GM19452 (cell line): Measurements from ENCODE around the gene TBL1X.
"Not testable (repeated sequence)": the region's sequence is repeated elsewhere in the genome, so short reads cannot be mapped to it uniquely, and the experiment has no call there.

Experiments used
- ATAC-seq: cut with Tn5 transposase; IDR thresholded peaks from one replicate; pipeline ENCODE4 v1.9.1; 2021; ENCODE audit not compliant: unreplicated experiment

TBL1X gene

DNA sequence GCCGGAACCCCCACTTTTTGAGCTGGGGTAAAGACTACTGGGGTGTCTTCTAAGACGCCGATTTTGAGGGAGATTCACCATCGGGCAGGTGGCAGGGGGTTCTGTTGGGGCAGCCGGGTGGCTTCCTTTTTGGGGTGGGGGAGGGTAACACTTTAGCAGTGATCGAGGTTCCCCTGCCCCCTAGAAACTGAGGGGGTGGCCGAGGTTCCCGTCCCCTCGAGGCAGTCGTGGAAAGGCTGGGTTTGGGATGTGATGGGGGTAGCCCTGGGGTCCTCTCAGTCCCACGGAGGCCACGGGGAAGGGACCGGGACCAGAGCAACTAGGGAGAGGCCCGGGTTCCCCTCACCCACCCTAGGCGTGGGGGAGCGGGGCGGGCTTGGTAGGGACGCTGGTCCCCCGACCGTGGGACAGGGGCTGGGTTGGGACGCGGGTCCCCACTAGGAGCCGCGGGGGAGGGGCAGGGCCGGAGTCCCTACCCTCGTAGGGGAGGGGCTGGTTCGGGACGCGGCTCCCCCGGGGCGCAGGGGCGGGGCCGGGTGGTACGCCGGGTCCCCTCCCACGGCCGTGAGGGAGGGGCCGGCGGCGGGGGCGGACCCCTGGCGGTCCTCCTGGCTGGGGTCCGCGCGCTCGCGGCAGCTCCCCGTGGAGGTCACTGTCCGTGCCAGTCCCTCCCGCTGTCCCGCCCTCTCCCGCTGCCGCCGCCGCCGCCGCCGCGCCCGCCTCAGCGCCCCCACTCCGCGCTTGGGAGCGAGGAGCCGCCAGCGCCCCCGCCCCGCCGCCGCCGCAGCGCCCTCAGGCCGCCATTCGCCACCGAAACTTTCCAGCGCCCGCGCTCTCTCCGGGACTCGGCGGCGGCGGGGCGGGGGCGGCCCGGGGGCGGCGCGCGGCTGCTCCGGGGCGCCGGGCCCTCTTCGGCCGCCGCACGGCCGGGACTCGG is at the start of gene TBL1X:
TBL1X (plus strand) TSS at position 624 of the 937 bp plus-strand sequence. CDS start 188,529 bp downstream, outside the sequence.
- ATAC-seq = peak; percentile 41

DNA sequence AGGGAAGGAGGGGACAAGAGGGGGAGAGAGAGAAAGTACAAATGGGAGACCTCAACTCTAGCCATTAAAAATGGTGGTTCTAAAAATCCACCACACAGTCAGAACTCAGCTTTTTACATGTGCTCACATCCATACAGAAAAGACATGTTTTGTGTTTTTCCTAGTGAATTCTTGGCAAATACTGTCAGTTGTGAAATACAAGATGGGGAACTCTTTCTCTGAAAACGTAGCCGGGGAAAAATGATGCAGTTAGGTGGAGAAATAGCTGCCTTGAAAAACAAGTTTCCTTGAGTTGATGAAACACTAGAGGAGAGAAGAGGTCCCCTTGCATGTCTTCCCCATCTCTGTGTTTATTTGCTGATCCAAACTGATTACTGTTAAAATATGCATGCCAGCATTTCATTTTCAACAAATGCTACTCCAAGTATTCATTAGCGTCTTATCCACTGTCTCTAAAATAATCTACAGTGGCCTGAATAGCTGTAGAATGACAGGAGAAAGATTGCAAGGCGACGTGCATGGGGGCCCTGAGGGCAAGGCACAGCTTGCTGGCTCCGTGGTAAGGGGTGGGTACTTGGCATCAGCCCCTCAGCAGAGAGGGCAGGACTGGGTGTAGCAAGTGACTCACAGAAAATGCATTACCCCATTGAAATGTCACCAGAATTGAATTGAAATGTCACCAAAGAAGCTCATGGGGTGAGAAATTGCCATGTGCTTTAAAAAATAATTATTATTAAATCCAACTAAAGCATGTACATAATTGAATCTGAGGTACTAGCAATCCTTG is 48.1 kb upstream of the TBL1X start:
- no peak for ATAC-seq

DNA sequence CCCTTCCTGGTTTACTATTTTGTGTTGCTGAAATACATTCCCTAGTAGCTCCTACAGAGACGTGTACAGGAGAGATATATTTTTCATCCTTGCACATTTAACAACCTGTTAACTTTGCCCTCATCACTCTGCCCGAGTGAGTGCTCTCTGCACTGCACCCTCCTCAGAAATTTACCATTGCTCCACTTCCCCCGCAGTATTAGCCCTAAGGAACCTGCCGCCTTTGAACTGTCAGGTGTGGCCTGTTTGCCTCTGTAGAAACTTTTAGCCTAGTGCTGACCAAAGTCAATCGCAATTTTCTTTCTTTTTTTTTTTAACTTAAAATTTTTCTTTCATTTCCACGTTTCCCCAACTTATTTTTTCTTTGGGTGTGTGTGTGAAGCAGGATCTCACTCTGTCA is 46.6 kb upstream of the TBL1X start:
- no peak for ATAC-seq

DNA sequence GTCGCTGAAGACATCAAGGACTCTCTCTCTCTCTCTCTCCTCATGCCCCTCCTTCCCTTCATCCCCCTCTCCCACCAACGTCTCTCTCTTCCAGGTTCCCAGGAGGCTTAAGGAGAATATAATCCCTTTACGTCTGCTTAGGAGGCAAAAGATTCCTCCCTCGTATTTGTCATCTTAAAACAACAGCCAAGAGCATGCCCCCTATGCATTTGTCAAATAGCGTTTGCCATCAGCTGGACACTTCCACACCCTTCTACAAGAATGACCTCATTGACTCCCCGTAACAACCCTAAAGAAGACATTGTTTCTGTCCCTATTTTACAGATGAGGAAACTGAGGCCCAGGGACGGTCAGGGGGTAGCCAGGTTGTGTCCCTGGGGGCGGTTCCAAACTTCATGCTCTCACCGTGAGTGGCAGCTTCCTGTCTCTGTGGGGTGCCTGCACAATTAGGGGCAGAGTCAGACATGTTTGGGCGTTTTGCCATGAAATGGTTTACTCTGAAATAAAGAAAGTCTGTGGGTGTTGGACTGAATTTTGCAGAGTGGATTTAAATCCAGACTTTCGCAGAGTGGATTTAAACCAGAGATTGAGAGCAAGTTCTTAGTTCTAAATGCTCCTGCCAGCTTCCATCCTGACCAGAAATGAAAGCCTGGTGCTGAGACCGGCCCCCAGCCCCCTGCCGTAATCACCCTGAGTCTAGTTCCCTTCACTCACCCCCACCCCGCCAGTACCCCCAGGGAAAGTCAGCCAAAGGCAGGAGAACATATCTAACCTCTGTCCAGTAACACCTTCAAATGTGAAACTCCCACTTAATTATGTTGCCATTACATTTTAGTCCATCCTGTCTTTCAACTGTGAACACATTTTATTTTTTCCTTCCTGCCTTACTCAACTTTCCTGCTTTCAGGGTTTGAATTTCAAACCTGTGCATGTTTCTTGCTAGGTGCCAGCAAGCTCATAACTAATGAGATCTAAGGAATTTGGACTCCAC is 44.3 kb upstream of the TBL1X start:
- no peak for ATAC-seq

DNA sequence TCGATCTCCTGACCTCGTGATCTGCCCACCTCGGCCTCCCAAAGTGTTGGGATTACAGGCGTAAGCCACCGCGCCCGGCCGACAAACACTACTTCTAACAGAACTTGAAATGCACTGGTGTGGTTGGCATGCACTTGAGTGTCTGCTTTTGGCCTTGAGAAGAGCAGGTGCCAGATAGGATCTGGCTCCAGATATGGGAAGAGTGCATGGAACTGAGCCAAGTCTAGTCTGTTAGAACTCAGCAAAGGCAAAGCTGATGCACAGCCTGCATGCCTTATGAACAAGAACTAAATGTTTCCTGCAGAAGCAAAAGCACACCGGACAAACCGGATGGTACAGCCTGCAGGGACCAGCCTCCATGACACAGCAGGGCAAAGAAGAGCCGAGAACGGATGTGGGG is 35.1 kb upstream of the TBL1X start:
- no peak for ATAC-seq

DNA sequence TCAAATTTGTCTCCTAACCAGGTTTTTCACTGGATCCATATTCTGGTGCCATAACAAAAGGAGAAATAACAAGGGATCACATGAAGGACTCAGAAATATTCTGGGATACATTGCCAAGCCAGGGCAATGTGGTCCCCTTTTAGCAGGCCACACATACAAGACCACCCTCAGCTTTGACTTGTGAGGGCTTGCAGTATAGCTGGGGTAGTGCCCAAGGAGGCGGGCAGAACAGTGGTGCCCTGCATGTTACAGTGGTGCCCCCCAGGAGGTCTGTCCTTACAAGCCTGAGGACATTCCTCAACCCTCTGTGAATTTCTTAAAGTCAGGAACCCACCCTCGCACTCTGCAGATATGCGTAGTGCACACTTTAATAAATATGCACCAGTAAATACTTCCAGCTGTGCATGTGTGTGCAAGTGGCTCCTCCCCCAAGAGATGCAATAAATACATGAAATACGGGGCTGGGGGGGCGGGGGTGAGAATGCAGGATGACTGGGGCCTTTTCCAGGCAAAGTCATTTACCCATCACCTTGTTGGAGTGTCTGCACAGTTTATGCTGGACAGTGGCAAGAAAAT is 34.4 kb upstream of the TBL1X start:
- ATAC-seq = no peak

DNA sequence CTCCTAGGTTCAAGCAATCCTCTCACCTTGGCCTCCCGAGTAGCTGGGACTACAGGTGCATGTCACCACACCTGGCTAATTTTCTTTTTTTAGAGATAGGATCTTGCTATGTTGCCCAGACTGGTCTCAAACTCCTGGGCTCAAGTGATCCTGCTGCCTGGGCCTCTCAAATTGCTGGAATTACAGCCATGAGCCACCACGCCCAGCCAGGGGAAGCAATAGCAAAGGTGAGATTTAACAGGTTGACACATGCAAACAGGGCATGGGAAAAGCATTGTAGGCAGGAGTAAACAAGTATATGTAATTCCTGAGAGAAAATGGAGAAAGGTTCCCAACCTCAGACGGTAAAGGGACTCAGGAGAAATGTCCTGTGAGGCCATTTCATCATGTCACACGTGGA is 33.6 kb upstream of the TBL1X start:
- ATAC-seq = no peak

DNA sequence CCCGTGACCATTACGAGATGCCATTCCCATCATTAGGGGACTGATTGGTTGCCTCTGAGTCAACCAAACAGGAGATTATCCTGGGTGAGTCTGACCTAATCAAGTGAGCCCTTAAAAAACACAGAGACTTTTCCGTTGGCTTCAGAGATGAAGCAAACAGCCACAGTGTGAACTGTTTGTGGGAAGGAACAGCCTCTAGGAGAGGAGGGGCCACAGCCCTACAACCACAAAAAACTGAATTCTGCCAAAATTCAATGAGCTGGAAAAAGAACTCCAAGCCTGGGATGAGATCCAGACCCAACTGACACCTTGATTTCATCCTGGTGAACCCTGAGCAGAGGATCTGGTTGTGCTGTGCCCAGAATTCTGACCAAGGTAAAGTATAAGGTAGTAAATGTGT is 31.3 kb upstream of the TBL1X start:
- no peak for ATAC-seq

- no peak for ATAC-seq
Measured at GRCh38 chrX:9434051-9434550, 30.8 kb upstream of the TBL1X start.

DNA sequence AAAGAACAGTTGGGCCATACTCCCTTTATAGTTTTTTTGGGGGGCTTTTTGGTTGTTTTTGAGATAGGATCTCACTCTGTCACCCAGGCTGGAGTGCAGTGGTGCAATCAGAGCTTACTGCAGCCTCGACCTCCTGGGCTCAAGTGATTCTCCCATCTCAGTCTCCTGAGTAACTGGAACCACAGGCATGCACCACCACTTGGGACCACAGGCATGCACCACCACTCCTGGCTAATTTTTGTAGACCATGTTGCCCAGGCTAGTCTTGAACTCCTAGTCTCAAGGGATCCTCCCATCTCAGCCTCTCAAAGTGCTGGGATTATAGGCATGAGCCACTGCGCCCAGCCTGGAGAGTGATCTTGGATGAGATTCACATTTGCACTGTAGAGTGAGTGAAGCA is 29.8 kb upstream of the TBL1X start:
- not testable (repeated sequence) for ATAC-seq

GRCh38 chrX:9436812-9437211 is 28.0 kb upstream of the TBL1X start:
- no peak for ATAC-seq

DNA sequence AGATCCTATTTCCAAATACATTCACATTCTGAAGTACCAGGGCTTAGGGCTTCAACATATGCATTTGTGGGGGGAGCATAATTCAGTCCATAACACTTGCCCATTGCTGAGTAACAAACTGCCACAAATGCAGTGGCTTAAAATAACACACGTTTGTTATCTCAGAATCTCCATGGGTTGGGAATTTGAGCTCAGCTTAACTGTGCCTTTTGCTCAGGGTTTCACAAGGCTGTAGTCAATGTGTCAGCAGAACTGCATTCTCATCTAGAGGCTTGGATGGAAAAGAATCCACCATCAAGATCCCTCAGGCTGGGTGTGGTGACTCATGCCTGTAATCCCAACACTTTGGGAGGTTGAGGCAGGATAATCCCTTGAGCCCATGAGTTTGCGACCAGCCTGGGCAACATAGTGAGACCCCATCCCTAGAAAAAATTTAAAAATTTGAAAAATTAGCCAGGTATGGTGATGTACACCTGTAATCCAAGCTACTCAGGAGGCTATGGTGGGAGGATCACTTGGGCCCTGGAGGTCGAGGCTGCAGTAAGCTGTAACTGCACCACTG is 25.8 kb upstream of the TBL1X start:
- ATAC-seq = no peak

DNA sequence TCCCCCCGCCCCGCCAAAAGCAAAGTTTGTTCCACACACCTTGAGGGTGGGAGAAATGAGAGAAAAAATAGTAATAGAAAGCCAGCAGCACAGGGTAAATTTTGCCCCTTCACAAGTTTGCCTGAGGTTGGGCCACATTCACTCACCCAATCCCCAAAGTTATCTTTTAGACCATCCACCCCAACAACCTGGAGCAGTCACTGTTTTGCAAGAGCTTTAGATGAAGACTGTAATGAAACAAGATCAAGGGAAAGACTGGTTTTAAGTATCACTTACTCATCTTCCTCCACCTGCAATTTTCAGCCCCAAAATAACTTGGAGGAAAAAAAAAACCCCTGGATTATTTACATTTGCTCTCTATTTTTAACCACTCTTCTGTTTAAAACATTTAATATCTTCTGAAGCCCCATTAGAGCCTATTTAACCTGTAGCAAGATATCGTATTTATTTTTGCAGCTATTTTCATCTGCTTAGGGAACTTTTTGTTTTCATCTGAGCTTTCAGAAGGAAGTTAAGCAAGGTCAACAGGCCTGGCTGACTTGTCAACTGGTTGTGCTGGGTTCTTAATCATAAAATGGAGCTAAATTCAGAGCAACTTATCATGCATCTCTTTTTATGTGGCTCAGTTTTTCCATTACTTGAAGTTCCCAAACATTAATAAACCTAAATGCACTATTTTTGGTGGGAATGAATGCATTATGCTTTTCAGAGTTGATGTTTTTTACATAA is 24.6 kb upstream of the TBL1X start:
- ATAC-seq = no peak

DNA sequence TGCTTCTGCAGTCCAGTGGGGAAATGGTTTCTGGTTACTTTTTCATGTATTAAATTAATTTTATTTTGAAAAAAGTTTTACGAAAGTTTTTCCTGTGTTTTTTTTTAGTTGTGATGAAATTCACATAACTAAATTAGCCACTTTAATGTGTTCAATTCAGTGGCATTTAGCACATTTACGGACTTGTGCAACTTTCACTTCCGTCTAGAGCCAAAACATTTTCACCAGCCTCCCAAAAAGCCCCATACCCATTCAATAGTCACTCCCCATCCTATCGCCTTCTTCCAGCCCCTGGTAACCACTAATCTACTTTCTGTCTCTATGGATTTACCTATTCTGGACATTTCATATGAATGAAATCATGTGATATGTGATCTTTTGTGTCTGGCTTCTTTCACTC is 22.8 kb upstream of the TBL1X start:
- ATAC-seq = no peak

GRCh38 chrX:9443327-9443726 is 21.5 kb upstream of the TBL1X start:
- no peak for ATAC-seq

GRCh38 chrX:9447906-9448305 is 17.0 kb upstream of the TBL1X start:
- no peak for ATAC-seq

GRCh38 chrX:9456250-9457074 is 8.4 kb upstream of the TBL1X start:
- ATAC-seq = no peak

DNA sequence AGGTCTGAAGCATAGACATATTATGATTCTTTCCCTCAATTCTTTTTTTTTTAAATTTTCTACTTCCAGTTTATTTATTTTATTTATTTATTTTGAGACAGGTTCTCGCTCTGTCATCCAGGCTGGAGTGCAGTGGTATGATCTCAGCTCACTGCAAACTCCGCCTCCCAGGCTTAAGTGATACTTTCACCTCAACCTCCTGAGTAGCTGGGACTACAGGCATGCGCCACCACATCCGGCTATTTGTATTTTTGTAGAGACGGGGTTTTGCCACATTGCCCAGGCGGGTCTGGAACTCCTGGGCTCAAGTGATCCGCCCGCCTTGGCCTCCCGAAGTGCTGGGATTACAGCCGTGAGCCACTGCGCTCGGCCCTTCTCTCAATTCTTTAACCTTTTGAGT is 6.8 kb upstream of the TBL1X start:
- not testable (repeated sequence) for ATAC-seq
